ENCODE results near the gene ADAM12. TPM values are rescaled to one million over a fixed set of nuclear protein-coding genes. Genes with fewer than 3 reads are reported as not detected.

ADAM12 gene
- total and polyA plus RNA-seq, 9 of the 15 experiments (the other 6 are each of a cell fraction or from before 2014, with no cell fraction given), result not detected

- in situ Hi-C loops (cut with MboI), result no loop called here
- H3K27me3 ChIP-seq (ENCODE audit: control insufficient read depth in 2 of 2, insufficient read depth in 2 of 2, low read length in 2 of 2), result peaks cover 0 to 18% of the 10 kb centered on the region in 2 experiments; a peak in 2 of 5 replicates
- H3K4me3 ChIP-seq, result no peak overlapping the region
- no peak overlapping the region for H3K4me2 ChIP-seq (ENCODE audit: insufficient read depth, low read length)
- H3K79me2 ChIP-seq (ENCODE audit: control insufficient read depth, insufficient read depth, low read length), result no peaks in the 10 kb centered on the region
- intact Hi-C loops (cut with micrococcal nuclease), result no loop called here
- DNase-seq (ENCODE audit: extremely low read depth in 1 of 4, low spot score in 3 of 4) (no peak), ATAC-seq (no peak), FAIRE-seq (no peak)
- H3K9me3 ChIP-seq (replicated peaks; ENCODE audit: control insufficient read depth, insufficient read depth, low read depth, low read length), result no peaks in the 10 kb centered on the region
- ChIA-PET POLR2A (no interaction called here), CTCF (ENCODE audit: low intra/inter-chr PET ratio) (no interaction called here)
- no peaks in the 10 kb centered on the region for H3K9me1 ChIP-seq (ENCODE audit: control insufficient read depth, insufficient read depth, low read length)
- H3K4me1 ChIP-seq (replicated peaks in 1 of 2; ENCODE audit: control insufficient read depth in 2 of 2, insufficient read depth in 2 of 2, low read length in 2 of 2), result no peaks in the 10 kb centered on the region; a peak in 2 of 5 replicates
- no TSS peak for BruUV-seq (replicated peaks)
- H3K36me3 ChIP-seq (ENCODE audit: control insufficient read depth, insufficient read depth, low read length), result no peaks in the 10 kb centered on the region
- H3K27ac ChIP-seq (ENCODE audit: extremely low read depth, low read depth, low read length), result no peak overlapping the region
- WGBS (ENCODE audit: insufficient coverage, low coverage, missing lambda C conversion rate), result 4% methylated on average over 14 of the region's 25 CpGs
- TF ChIP-seq FIP1L1 (IDR thresholded peaks at IDR 0.05; ENCODE audit: low read depth, low read length, poor library complexity, severe bottlenecking), result no peak
- TF ChIP-seq DNMT1 (IDR thresholded peaks at IDR 0.05), result no peak
- TF ChIP-seq TEAD2 (tag; IDR thresholded peaks at IDR 0.05), result no peak
- TF ChIP-seq, protein P1, sequence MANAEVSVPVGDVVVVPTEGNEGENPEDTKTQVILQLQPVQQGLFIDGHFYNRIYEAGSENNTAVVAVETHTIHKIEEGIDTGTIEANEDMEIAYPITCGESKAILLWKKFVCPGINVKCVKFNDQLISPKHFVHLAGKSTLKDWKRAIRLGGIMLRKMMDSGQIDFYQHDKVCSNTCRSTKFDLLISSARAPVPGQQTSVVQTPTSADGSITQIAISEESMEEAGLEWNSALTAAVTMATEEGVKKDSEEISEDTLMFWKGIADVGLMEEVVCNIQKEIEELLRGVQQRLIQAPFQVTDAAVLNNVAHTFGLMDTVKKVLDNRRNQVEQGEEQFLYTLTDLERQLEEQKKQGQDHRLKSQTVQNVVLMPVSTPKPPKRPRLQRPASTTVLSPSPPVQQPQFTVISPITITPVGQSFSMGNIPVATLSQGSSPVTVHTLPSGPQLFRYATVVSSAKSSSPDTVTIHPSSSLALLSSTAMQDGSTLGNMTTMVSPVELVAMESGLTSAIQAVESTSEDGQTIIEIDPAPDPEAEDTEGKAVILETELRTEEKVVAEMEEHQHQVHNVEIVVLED (CRISPR knock-in tag; IDR thresholded peaks at IDR 0.05), result no peak
- TF ChIP-seq PURB (CRISPR knock-in tag; IDR thresholded peaks at IDR 0.05; ENCODE audit: low read depth), result no peak
- no peak for TF ChIP-seq FUS (optimal IDR thresholded peaks at IDR 0.05; ENCODE audit: low read depth, low read length)
- TF ChIP-seq ERF (CRISPR knock-in tag; IDR thresholded peaks at IDR 0.05), result no peak
- no peak for TF ChIP-seq RBM22 (IDR thresholded peaks at IDR 0.05; ENCODE audit: low read depth, low read length, poor library complexity, severe bottlenecking)
- TF ChIP-seq KDM5B (IDR thresholded peaks at IDR 0.05; ENCODE audit: insufficient replicate concordance, low read depth, low read length), result no peak
- TF ChIP-seq ESRRA (IDR thresholded peaks at IDR 0.05; ENCODE audit: borderline replicate concordance, low read depth), result no peak
- no peak for TF ChIP-seq ZFPM2 (CRISPR knock-in tag; IDR thresholded peaks at IDR 0.05)
- no peak for TF ChIP-seq HOXB6 (CRISPR knock-in tag; IDR thresholded peaks at IDR 0.05; ENCODE audit: borderline replicate concordance)
- TF ChIP-seq, protein P2, sequence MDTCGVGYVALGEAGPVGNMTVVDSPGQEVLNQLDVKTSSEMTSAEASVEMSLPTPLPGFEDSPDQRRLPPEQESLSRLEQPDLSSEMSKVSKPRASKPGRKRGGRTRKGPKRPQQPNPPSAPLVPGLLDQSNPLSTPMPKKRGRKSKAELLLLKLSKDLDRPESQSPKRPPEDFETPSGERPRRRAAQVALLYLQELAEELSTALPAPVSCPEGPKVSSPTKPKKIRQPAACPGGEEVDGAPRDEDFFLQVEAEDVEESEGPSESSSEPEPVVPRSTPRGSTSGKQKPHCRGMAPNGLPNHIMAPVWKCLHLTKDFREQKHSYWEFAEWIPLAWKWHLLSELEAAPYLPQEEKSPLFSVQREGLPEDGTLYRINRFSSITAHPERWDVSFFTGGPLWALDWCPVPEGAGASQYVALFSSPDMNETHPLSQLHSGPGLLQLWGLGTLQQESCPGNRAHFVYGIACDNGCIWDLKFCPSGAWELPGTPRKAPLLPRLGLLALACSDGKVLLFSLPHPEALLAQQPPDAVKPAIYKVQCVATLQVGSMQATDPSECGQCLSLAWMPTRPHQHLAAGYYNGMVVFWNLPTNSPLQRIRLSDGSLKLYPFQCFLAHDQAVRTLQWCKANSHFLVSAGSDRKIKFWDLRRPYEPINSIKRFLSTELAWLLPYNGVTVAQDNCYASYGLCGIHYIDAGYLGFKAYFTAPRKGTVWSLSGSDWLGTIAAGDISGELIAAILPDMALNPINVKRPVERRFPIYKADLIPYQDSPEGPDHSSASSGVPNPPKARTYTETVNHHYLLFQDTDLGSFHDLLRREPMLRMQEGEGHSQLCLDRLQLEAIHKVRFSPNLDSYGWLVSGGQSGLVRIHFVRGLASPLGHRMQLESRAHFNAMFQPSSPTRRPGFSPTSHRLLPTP (IDR thresholded peaks at IDR 0.05; ENCODE audit: borderline replicate concordance, extremely low read depth, insufficient read length), result no peak
- no peak overlapping the region for H2AFZ ChIP-seq (ENCODE audit: low read depth, low read length)
- no peaks in the 10 kb centered on the region for H4K20me1 ChIP-seq (replicated peaks; ENCODE audit: control insufficient read depth, insufficient read depth, low read length)
- no peak overlapping the region for H3K9ac ChIP-seq (ENCODE audit: insufficient read depth in 1 of 2, low read depth in 2 of 2, low read length in 2 of 2)
These were observed 152.9 kb downstream of the ADAM12 start for GRCh38 chr10:126235091-126235978.

Data from K562 (cell line).